GM21528 (cell line): ENCODE data around the gene DTD1.
A peak's percentile ranks its signal among the peaks of the same experiment; 100 is the strongest.
"Not testable (repeated sequence)": the region's sequence is repeated elsewhere in the genome, so short reads cannot be mapped to it uniquely, and the experiment has no call there.

Experiments used
- ATAC-seq: cut with Tn5 transposase; IDR thresholded peaks from one replicate; pipeline ENCODE4 v1.9.1; 2021; ENCODE audit warnings: mild to moderate bottlenecking, moderate library complexity; ENCODE audit not compliant: unreplicated experiment, low FRiP score

Gene DTD1

GRCh38 chr20:18780385-18781130 is 192.7 kb downstream of the DTD1 start:
- no peak for ATAC-seq

- ATAC-seq, result no peak
Measured at GRCh38 chr20:18781509-18781908, 193.7 kb downstream of the DTD1 start.

- no peak for ATAC-seq
Measured at GRCh38 chr20:18783385-18783959, 195.6 kb downstream of the DTD1 start.

- ATAC-seq, result not testable (repeated sequence)
Measured at GRCh38 chr20:18787046-18787445, 199.2 kb downstream of the DTD1 start.

GRCh38 chr20:18788021-18788420 is 200.2 kb downstream of the DTD1 start:
- no peak for ATAC-seq

GRCh38 chr20:18790787-18791186 is 202.9 kb downstream of the DTD1 start:
- no peak for ATAC-seq

GRCh38 chr20:18793625-18794427 is 206.0 kb downstream of the DTD1 start:
- ATAC-seq, result peak; percentile 97

GRCh38 chr20:18794428-18794787 is 206.6 kb downstream of the DTD1 start:
- no peak for ATAC-seq

GRCh38 chr20:18795366-18795765 is 207.5 kb downstream of the DTD1 start:
- ATAC-seq, result no peak

- no peak for ATAC-seq
Measured at GRCh38 chr20:18796282-18796833, 208.5 kb downstream of the DTD1 start.

GRCh38 chr20:18801516-18801915 is 213.7 kb downstream of the DTD1 start:
- no peak for ATAC-seq

- ATAC-seq, result no peak
Measured at GRCh38 chr20:18802012-18802634, 214.3 kb downstream of the DTD1 start.

GRCh38 chr20:18805881-18806280 is 218.0 kb downstream of the DTD1 start:
- ATAC-seq, result no peak

- ATAC-seq, result no peak
Measured at GRCh38 chr20:18808712-18809111, 220.9 kb downstream of the DTD1 start.

- no peak for ATAC-seq
Measured at GRCh38 chr20:18811186-18811585, 223.3 kb downstream of the DTD1 start.

GRCh38 chr20:18811904-18812303 is 224.1 kb downstream of the DTD1 start:
- ATAC-seq, result no peak

- no peak for ATAC-seq
Measured at GRCh38 chr20:18813483-18813882, 225.6 kb downstream of the DTD1 start, which contains the start of gene SCP2D1. TSS of gene SCP2D1 (plus strand) at chr20:18813783. CDS start at chr20:18813816, 33 bp downstream.

- no peak for ATAC-seq
Measured at GRCh38 chr20:18815194-18815942, 227.5 kb downstream of the DTD1 start.
